PC-3 (cell line): ENCODE data around the gene UGT1A10. TPM values are rescaled to one million over a fixed set of nuclear protein-coding genes. Genes with fewer than 3 reads are reported as not detected.
A peak's percentile ranks its signal among the peaks of the same experiment; 100 is the strongest.

Experiments
- ATAC-seq: fragments of 200-7000 bp; cut with Tn5 transposase; 2 replicates; pipeline ENCODE4 v1.9.1; 2020; ENCODE audit warnings: mild to moderate bottlenecking, moderate library complexity
- BruUV-seq: library from RNA; stranded (reverse); fragments of 400-500 nt; replicated peaks from 2 replicates; lab custom pipeline; 2021; lab: Mats Ljungman, UMichigan
- CTCF ChIA-PET: fragments of 300-600 bp; sonication (Branson Sonifier 250); formaldehyde crosslinking; loops from one replicate; lab custom pipeline; 2022; ENCODE audit warnings: antibody characterized with exemption; lab: Charles Lee
- POLR2A ChIA-PET: fragments of 300-600 bp; sonication (Branson Sonifier 250); formaldehyde crosslinking; loops from one replicate; lab custom pipeline; 2022; ENCODE audit warnings: antibody characterized with exemption; ENCODE audit not compliant: unreplicated experiment; lab: Charles Lee
- DNase-seq: peaks from one replicate; pipeline ENCODE4 v3.0.0-alpha.2; 2015
- H2AFZ ChIP-seq: fragments of 300-600 bp; sonication (generic); 2 replicates; pipeline ENCODE4 v1.6.0; 2016; ENCODE audit warnings: antibody characterized with exemption, low read length
- H3F3A ChIP-seq: fragments of 300-600 bp; sonication (generic); one replicate; pipeline ENCODE4 v1.6.0; 2017; ENCODE audit warnings: antibody characterized with exemption, low read length, control low read depth, mild to moderate bottlenecking; ENCODE audit not compliant: unreplicated experiment
- H3K27ac ChIP-seq: fragments of 300-600 bp; sonication (generic); 2 replicates; pipeline ENCODE4 v1.5.1; 2016; ENCODE audit warnings: mild to moderate bottlenecking, low read length
- H3K27me3 ChIP-seq: fragments of 300-600 bp; sonication (generic); 2 replicates; pipeline ENCODE4 v1.6.1; 2016; ENCODE audit warnings: low read length, mixed read lengths
- H3K36me3 ChIP-seq: fragments of 300-600 bp; sonication (generic); 2 replicates; pipeline ENCODE4 v1.6.1; 2016; ENCODE audit warnings: low read depth, mixed run types, low read length, mixed read lengths
- H3K4me1 ChIP-seq: fragments of 300-600 bp; sonication (generic); 2 replicates; pipeline ENCODE4 v1.5.1; 2016; ENCODE audit warnings: low read length; ENCODE audit not compliant: insufficient read depth
- H3K4me2 ChIP-seq: fragments of 300-600 bp; sonication (generic); 2 replicates; pipeline ENCODE4 v1.6.0; 2016; ENCODE audit warnings: low read length
- H3K4me3 ChIP-seq: fragments of 300-600 bp; sonication (generic); 2 replicates; pipeline ENCODE4 v1.5.1; 2016; ENCODE audit warnings: mild to moderate bottlenecking, low read length, mixed read lengths
- H3K79me2 ChIP-seq: fragments of 300-600 bp; sonication (generic); 2 replicates; pipeline ENCODE4 v1.6.1; 2017; ENCODE audit warnings: low read length, mixed read lengths
- H3K9ac ChIP-seq: fragments of 300-600 bp; sonication (generic); 2 replicates; pipeline ENCODE4 v1.6.0; 2016; ENCODE audit warnings: mild to moderate bottlenecking, low read length
- H3K9me2 ChIP-seq: fragments of 300-600 bp; sonication (generic); replicated peaks from 2 replicates; pipeline ENCODE4 v1.6.1; 2016; ENCODE audit warnings: mixed run types, low read length, mixed read lengths
- H3K9me3 ChIP-seq: fragments of 300-600 bp; sonication (generic); 2 replicates; pipeline ENCODE4 v1.6.1; 2016; ENCODE audit warnings: low read length, mixed read lengths
- H4K20me1 ChIP-seq: fragments of 300-600 bp; sonication (generic); 2 replicates; pipeline ENCODE4 v1.6.1; 2016; ENCODE audit warnings: low read length, mixed read lengths
- EZH2 ChIP-seq: fragments of 300-600 bp; sonication (generic); IDR thresholded peaks from one replicate; pipeline ENCODE4 v1.6.1; 2017; ENCODE audit warnings: antibody characterized with exemption, mild to moderate bottlenecking, low read length; ENCODE audit not compliant: unreplicated experiment
- EZH2phosphoT487 ChIP-seq: fragments of 300-600 bp; sonication (generic); IDR thresholded peaks from 2 replicates; pipeline ENCODE4 v1.6.1; 2018; ENCODE audit warnings: mild to moderate bottlenecking, antibody characterized with exemption, low read length, borderline replicate concordance
- intact Hi-C: fragments of 100-400 bp; cut with micrococcal nuclease; formaldehyde crosslinking; loops from 2 replicates; pipeline ENCODE4 v1.9.0; 2023
- total RNA-seq: library from RNA; depleted of rRNA; stranded (reverse); fragments of >200 nt; gene quantifications from 2 replicates; pipeline ENCODE4 v1.2.3, GENCODE V29; 2014
- TF ChIP-seq, protein P1 (sequence below): fragments of 300-600 bp; sonication (generic); conservative IDR thresholded peaks from 2 replicates; pipeline ENCODE4 v1.5.1; 2017; ENCODE audit warnings: antibody characterized with exemption, low read depth, mild to moderate bottlenecking, low read length

The UGT1A10 gene
- total RNA-seq, 1 experiment from 2014 or later = not detected

DNA sequence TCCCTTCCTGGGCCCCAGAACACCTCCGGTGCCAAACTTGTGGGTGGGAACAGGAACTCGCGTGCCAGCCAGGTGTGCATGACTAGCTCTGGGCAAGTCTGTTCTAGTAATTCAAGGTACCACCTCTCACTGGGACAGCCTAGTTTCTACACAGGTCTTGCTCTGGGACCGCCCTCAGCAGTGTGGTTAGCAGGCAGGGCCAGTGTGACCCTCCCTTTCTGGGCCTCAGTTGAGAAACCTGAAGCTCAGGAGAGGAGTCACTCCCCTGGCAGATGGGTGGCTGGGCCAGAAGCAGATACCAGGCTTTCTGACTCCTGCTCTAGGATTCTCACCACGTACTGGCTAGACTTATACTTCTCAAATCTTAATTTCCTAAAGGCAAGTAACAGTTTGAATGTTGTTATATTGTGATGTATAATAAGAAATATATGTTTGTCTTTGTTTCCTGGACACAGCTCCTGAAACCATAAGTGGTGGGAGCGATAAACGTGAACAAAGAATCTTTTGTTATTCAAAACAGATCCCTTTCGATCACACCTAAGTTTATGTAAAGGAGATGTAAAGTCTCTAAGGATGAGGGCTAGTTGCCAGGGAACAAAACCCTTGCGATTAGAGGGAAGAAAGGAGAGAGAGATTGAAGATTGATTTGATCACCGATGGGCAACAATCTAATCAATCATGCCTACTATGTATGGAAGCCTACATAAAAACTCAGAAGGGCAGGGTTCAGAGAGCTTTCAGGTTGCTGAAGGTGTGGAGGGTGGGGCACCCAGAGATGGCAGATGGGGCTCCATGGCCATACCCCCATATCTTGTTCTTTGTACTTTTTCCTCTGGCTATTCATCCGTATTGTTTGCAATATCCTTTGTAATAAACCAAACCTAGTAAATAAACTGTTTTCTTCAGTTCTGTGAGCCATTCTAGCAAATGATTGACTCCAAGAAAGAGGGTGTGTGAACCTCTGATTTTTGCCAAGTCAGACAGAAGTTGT, 55.5 kb downstream of the UGT1A10 start:
- intact Hi-C loops = loop anchor here (2.0 kb wide), 1 partner anchor 15 kb away; no protein-coding TSS in a partner anchor
- H3K36me3 ChIP-seq = no peaks in the 10 kb centered on the region
- ChIA-PET CTCF (no interaction called here), POLR2A (no interaction called here)
- TF ChIP-seq, protein P1, sequence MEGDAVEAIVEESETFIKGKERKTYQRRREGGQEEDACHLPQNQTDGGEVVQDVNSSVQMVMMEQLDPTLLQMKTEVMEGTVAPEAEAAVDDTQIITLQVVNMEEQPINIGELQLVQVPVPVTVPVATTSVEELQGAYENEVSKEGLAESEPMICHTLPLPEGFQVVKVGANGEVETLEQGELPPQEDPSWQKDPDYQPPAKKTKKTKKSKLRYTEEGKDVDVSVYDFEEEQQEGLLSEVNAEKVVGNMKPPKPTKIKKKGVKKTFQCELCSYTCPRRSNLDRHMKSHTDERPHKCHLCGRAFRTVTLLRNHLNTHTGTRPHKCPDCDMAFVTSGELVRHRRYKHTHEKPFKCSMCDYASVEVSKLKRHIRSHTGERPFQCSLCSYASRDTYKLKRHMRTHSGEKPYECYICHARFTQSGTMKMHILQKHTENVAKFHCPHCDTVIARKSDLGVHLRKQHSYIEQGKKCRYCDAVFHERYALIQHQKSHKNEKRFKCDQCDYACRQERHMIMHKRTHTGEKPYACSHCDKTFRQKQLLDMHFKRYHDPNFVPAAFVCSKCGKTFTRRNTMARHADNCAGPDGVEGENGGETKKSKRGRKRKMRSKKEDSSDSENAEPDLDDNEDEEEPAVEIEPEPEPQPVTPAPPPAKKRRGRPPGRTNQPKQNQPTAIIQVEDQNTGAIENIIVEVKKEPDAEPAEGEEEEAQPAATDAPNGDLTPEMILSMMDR = no peak
- TF ChIP-seq EZH2phosphoT487 (no peak), EZH2 (no peak)
- H3K9ac ChIP-seq = no peak overlapping the region
- H3K9me2 ChIP-seq = no peaks in the 10 kb centered on the region
- H4K20me1 ChIP-seq = no peaks in the 10 kb centered on the region
- no peaks in the 10 kb centered on the region for H3K27me3 ChIP-seq
- peak overlapping the region; percentile 63; the same call in 1 of the 2 replicates for H3K4me2 ChIP-seq
- H3K79me2 ChIP-seq = no peaks in the 10 kb centered on the region
- H3K4me1 ChIP-seq = peaks cover 38% of the 10 kb centered on the region
- ATAC-seq (no peak), DNase-seq (peak; percentile 21)
- no peak overlapping the region for H2AFZ ChIP-seq
- no peaks in the 10 kb centered on the region for H3F3A ChIP-seq
- H3K9me3 ChIP-seq = no peaks in the 10 kb centered on the region
- peak overlapping the region; percentile 73 for H3K27ac ChIP-seq
- no TSS peak for BruUV-seq
- no peak overlapping the region for H3K4me3 ChIP-seq

DNA sequence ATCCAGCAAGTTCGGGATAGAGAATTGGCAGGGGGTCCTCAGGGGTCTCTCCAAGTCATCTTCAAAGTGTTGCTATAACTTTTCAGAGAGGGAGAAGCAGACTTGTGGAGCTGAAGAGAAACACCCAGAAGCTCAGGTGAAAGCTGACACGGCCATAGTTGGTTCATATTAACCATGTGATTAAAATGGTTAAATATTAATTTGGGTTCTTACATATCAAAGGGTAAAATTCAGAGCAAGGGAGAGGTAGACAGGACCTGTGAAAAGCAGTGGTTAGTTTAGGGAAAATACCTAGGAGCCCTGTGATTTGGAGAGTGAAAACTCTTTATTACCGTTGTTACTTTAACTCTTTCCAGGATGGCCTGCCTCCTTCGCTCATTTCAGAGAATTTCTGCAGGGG, 56.4 kb downstream of the UGT1A10 start, which contains the start of gene UGT1A6:
Gene UGT1A6, plus strand, starts transcription at position 243 of the 400 bp plus-strand sequence. Its CDS starts 115 bp downstream, at position 358.
- no peak within 1 kb of the TSS for H3K4me3 ChIP-seq
- H3K9ac ChIP-seq = no peak within 1 kb of the TSS
- H4K20me1 ChIP-seq = no peaks in the 10 kb centered on the region
- POLR2A ChIA-PET = no interaction called here
- H3K9me3 ChIP-seq = no peaks in the 10 kb centered on the region
- H2AFZ ChIP-seq = no peak within 1 kb of the TSS
- H3K27me3 ChIP-seq = no peaks in the 10 kb centered on the region
- no peaks in the 10 kb centered on the region for H3K36me3 ChIP-seq
- ATAC-seq (no peak), DNase-seq (no peak)
- H3K9me2 ChIP-seq = no peaks in the 10 kb centered on the region
- H3K4me1 ChIP-seq = peaks cover 38% of the 10 kb centered on the region
- no peak within 1 kb of the TSS for H3K4me2 ChIP-seq
- intact Hi-C loops = no loop called here
- no TSS peak for BruUV-seq
- H3K79me2 ChIP-seq = no peaks in the 10 kb centered on the region
- TF ChIP-seq EZH2phosphoT487 (no peak), EZH2 (no peak)
- TF ChIP-seq, protein P1 = no peak
- no peaks in the 10 kb centered on the region for H3F3A ChIP-seq
- no peak within 1 kb of the TSS for H3K27ac ChIP-seq
- CTCF ChIA-PET = no interaction called here

DNA sequence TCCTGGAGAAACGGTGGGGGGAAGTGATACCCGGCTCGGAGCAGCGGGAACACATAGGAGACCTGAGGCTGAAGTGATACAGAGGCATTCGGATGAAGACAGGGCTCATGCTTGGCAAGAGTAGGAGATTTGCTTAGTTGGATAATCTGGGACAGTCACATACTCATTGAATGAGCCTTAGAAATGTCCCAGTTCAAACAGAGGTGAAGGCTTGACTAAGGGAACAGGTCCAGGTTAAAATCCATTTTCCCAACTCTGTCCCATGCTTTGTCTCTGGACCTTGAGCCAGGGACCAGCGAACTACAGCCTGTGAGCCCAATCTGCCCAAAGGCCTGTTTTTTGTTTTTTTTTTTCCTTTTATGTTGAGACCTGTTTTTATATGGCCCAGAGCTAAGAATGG, 57.7 kb downstream of the UGT1A10 start:
- H3K79me2 ChIP-seq = no peaks in the 10 kb centered on the region
- no peaks in the 10 kb centered on the region for H4K20me1 ChIP-seq
- no peak overlapping the region for H3K4me3 ChIP-seq
- peaks cover 31% of the 10 kb centered on the region for H3K4me1 ChIP-seq
- POLR2A ChIA-PET = no interaction called here
- ATAC-seq (no peak), DNase-seq (no peak)
- CTCF ChIA-PET = no interaction called here
- no peaks in the 10 kb centered on the region for H3K36me3 ChIP-seq
- no peak overlapping the region for H3K9ac ChIP-seq
- H3K4me2 ChIP-seq = no peak overlapping the region
- no TSS peak for BruUV-seq
- no peaks in the 10 kb centered on the region for H3K9me2 ChIP-seq
- H2AFZ ChIP-seq = no peak overlapping the region
- TF ChIP-seq, protein P1 = no peak
- TF ChIP-seq EZH2phosphoT487 (no peak), EZH2 (no peak)
- H3F3A ChIP-seq = no peaks in the 10 kb centered on the region
- H3K27ac ChIP-seq = no peak overlapping the region
- intact Hi-C loops = no loop called here
- no peaks in the 10 kb centered on the region for H3K9me3 ChIP-seq
- no peaks in the 10 kb centered on the region for H3K27me3 ChIP-seq
